DND-41 (cell line): Measurements from ENCODE around the gene GLYR1.

ENCODE experiments used
- ATAC-seq: fragments of 200-7000 bp; cut with Tn5 transposase; 3 replicates; pipeline ENCODE4 v1.9.1; 2021; ENCODE audit warnings: low read depth; ENCODE audit not compliant: insufficient read depth
- DNase-seq: peaks from one replicate; pipeline ENCODE4 v3.0.0-alpha.2; 2020
- H2AFZ ChIP-seq: 2 replicates; pipeline ENCODE4 v1.6.0; 2012; ENCODE audit warnings: low read depth, low read length
- H3K27ac ChIP-seq: 2 replicates; pipeline ENCODE4 v1.5.1; 2012; ENCODE audit warnings: low read length, inconsistent platforms
- H3K27me3 ChIP-seq: fragments of 200-600 bp; sonication (generic); 2 replicates; pipeline ENCODE4 v1.6.0; 2012; ENCODE audit warnings: low read length, mild to moderate bottlenecking, inconsistent platforms; ENCODE audit not compliant: insufficient read depth, poor library complexity
- H3K36me3 ChIP-seq: 2 replicates; pipeline ENCODE4 v1.5.1; 2012; ENCODE audit warnings: low read length, inconsistent platforms; ENCODE audit not compliant: insufficient read depth
- H3K4me1 ChIP-seq: 2 replicates; pipeline ENCODE4 v1.5.1; 2012; ENCODE audit warnings: mild to moderate bottlenecking, low read length; ENCODE audit not compliant: insufficient read depth
- H3K4me2 ChIP-seq: 2 replicates; pipeline ENCODE4 v1.6.0; 2012; ENCODE audit warnings: mild to moderate bottlenecking, moderate library complexity, low read length, inconsistent platforms; ENCODE audit not compliant: insufficient read depth
- H3K4me3 ChIP-seq, 2 experiments: fragments of 200-600 bp in 1 of 2; shearing (Covaris generic) in 1 of 2; 2 replicates each; pipeline ENCODE4 v1.5.1; 2012 to 2016; ENCODE audit warnings: inconsistent platforms in 2 of 2, low read length in 2 of 2, mild to moderate bottlenecking in 2 of 2, low read depth in 1 of 2, moderate library complexity in 1 of 2
- H3K79me2 ChIP-seq: 2 replicates; pipeline ENCODE4 v1.6.0; 2012; ENCODE audit warnings: low read length, inconsistent platforms; ENCODE audit not compliant: insufficient read depth
- H3K9ac ChIP-seq: 2 replicates; pipeline ENCODE4 v1.6.0; 2012; ENCODE audit warnings: low read depth, mild to moderate bottlenecking, inconsistent platforms, low read length, moderate library complexity
- H3K9me3 ChIP-seq: 2 replicates; pipeline ENCODE4 v1.5.1; 2012; ENCODE audit warnings: low read length, moderate library complexity, mild to moderate bottlenecking, inconsistent platforms; ENCODE audit not compliant: insufficient read depth, severe bottlenecking
- H4K20me1 ChIP-seq: 2 replicates; pipeline ENCODE4 v1.6.0; 2012; ENCODE audit warnings: low read length; ENCODE audit not compliant: insufficient read depth
- EZH2 ChIP-seq: IDR thresholded peaks from 3 replicates; pipeline ENCODE4 v1.6.1; 2012; ENCODE audit warnings: borderline replicate concordance, low read depth, mild to moderate bottlenecking, moderate library complexity, low read length, inconsistent platforms; ENCODE audit not compliant: severe bottlenecking
- TF ChIP-seq, protein P1 (sequence below): IDR thresholded peaks from 2 replicates; pipeline ENCODE4 v1.5.1; 2012; ENCODE audit warnings: borderline replicate concordance, low read length, moderate library complexity, mild to moderate bottlenecking; ENCODE audit not compliant: poor library complexity, severe bottlenecking; ENCODE audit errors: extremely low read depth

Gene GLYR1

DNA sequence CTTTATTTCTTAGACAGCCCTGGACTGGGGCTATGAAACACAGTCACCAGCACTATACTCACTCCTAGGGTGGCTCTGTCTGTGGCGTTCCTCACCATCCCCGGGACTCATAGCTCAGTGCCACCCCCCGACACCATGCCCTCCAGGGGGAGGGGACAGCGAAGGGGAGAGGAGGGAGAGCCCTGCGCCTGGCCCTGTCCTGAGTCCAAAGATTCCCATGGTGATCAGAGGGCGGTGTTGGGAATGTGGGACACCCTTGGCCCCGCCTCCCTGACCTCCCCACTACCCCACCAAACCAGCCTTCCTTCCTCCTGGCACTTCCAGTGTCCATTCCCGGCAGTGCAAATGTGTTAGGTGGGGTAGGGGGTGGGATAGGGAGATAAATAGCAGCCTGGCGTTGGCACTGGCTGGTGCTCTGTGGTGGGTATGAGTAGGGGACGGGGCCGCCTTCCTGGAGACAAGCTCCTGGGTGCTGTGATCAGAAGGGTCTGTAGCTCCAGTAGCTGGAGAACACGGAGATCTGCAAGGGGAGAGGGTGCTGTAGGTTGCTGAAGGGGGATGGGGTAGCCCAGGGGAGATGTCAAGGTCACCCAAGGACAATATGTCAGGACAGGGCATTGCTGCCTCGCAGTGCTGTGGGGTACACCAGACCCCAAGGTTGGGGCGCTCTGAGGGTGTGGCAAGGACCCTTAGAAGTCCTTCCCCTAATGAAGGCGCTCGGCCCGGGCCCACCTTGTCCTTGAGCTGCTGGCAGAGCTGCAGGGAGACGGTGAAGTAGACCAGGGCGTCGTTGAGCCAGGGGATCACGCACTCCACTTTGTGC lies 49.9 kb downstream of the GLYR1 start:
- Histone ChIP-seq H3K9me3 (no peaks in the 10 kb centered on the region), H3K4me2 (no peak overlapping the region), H3K4me1 (peaks cover 13% of the 10 kb centered on the region), H4K20me1 (peaks cover 6% of the 10 kb centered on the region; the same call in 1 of the 2 replicates), H3K27ac (no peak overlapping the region), H3K4me3 (no peak overlapping the region), H3K27me3 (no peaks in the 10 kb centered on the region), H2AFZ (no peak overlapping the region), H3K79me2 (no peaks in the 10 kb centered on the region), H3K36me3 (no peaks in the 10 kb centered on the region), H3K9ac (no peak overlapping the region)
- TF ChIP-seq EZH2 = no peak
- TF ChIP-seq, protein P1, sequence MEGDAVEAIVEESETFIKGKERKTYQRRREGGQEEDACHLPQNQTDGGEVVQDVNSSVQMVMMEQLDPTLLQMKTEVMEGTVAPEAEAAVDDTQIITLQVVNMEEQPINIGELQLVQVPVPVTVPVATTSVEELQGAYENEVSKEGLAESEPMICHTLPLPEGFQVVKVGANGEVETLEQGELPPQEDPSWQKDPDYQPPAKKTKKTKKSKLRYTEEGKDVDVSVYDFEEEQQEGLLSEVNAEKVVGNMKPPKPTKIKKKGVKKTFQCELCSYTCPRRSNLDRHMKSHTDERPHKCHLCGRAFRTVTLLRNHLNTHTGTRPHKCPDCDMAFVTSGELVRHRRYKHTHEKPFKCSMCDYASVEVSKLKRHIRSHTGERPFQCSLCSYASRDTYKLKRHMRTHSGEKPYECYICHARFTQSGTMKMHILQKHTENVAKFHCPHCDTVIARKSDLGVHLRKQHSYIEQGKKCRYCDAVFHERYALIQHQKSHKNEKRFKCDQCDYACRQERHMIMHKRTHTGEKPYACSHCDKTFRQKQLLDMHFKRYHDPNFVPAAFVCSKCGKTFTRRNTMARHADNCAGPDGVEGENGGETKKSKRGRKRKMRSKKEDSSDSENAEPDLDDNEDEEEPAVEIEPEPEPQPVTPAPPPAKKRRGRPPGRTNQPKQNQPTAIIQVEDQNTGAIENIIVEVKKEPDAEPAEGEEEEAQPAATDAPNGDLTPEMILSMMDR = no peak
- ATAC-seq = no peak
- DNase-seq = no peak

DNA sequence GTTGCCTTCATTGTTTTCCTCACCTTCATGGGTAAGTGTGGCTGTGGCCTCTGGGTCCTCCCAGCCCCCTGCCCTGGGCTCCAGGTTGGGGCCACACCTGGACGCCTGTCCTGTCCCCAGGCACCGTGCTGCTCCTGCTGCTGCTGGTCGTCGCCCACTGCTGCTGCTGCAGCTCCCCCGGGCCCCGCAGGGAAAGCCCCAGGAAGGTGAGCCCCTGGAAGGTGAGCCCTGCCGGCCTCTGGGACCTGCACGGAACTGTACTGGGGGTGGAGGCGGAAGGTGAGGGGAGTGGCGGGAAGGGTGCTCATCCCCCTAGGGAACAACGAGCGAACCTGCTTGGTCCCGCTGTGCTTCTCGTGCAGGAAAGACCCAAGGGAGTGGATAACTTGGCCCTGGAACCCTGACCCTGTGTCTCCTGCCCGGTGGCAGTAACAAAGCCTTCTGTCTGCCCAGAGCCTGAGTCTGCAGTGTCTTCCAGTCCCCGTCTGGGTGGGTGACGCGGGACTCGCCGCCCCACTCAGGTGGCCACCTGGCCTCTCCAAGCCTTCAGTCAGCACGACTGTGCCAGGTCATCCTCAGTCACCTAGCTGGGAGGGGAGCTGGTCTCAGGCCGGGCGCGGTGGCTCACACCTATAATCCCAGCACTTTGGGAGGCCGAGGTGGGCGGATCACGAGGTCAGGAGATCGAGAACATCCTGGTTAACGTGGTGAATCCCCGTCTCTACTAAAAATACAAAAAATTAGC lies 51.1 kb downstream of the GLYR1 start:
- DNase-seq (no peak), ATAC-seq (no peak)
- no peaks in the 10 kb centered on the region for H4K20me1 ChIP-seq
- no peaks in the 10 kb centered on the region for H3K79me2 ChIP-seq
- no peaks in the 10 kb centered on the region for H3K27me3 ChIP-seq
- H3K36me3 ChIP-seq = no peaks in the 10 kb centered on the region
- H3K4me2 ChIP-seq = no peak overlapping the region
- no peaks in the 10 kb centered on the region for H3K9me3 ChIP-seq
- H3K27ac ChIP-seq = no peak overlapping the region
- peaks cover 1% of the 10 kb centered on the region; the same call in 1 of the 2 replicates for H3K4me1 ChIP-seq
- TF ChIP-seq EZH2 = no peak
- TF ChIP-seq, protein P1 = no peak
- no peak overlapping the region for H3K4me3 ChIP-seq
- no peak overlapping the region for H3K9ac ChIP-seq
- no peak overlapping the region for H2AFZ ChIP-seq

DNA sequence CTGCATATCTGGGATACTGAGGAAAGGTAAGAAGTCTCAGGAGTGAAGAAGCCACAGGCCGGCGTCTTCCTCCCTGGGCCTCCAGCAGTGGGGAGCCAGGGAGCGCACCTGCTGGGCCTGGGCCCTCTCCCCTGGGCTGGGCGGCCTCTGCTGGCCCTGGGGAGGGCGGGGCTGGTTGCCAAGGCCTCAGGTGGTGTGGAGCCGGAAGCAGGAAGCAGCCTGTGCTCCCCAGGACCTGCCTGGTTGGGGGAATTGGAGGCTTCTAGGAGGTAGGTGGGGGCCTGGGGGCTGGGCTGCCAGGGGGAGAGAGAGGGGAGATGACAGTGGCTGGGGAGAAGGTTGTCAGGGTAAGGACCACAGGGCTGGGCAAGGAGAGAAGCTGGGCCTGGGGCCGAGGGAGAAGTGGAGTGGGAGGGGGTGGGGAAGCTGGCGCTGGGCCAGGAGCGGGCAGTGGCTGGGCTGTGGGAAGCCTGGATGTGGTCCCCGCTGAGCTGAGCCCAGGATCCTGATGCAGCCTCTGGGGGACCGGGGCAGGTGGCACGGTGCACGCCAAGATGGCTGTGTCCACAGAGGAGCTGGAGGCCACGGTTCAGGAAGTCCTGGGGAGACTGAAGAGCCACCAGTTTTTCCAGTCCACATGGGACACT lies 51.8 kb downstream of the GLYR1 start, which contains the start of gene SMIM22:
Gene SMIM22 (plus strand): TSS at position 189 of the 647 bp plus-strand sequence. CDS start 366 bp downstream, at position 555.
- no peak for ATAC-seq
- Histone ChIP-seq H3K9ac (no peak within 1 kb of the TSS), H3K79me2 (no peaks in the 10 kb centered on the region), H3K9me3 (no peaks in the 10 kb centered on the region), H3K4me1 (no peaks in the 10 kb centered on the region), H2AFZ (no peak within 1 kb of the TSS), H3K27ac (no peak within 1 kb of the TSS), H3K36me3 (no peaks in the 10 kb centered on the region), H4K20me1 (no peaks in the 10 kb centered on the region), H3K4me3 (no peak within 1 kb of the TSS), H3K27me3 (no peaks in the 10 kb centered on the region), H3K4me2 (no peak within 1 kb of the TSS)
- TF ChIP-seq, protein P1 = no peak
- TF ChIP-seq EZH2 = no peak
- no peak for DNase-seq
